ENCODE data around the gene AP1M2.

The AP1M2 gene

GRCh38 chr19:10568826-10569651 lies 18.1 kb downstream of the AP1M2 start, which contains the start of gene CDKN2D:
CDKN2D (minus strand) TSS chr19:10568979; CDS start chr19:10568653, 326 bp downstream.
- Histone ChIP-seq H3K9me3 (replicated peaks; ENCODE audit: low read length) (no peaks in the 10 kb centered on the region), H3K4me3 (ENCODE audit: low read length) (peak within 1 kb of the TSS; percentile 89), H3K27me3 (ENCODE audit: control insufficient read depth, insufficient read depth, low read length) (no peaks in the 10 kb centered on the region), H3K4me2 (ENCODE audit: low read length) (peak within 1 kb of the TSS; percentile 98), H3K9ac (ENCODE audit: low read depth, low read length) (peak within 1 kb of the TSS; percentile 84), H3K4me1 (ENCODE audit: control insufficient read depth, insufficient read depth, low read length) (peaks cover 31% of the 10 kb centered on the region), H3K36me3 (ENCODE audit: insufficient read depth, low read length) (no peaks in the 10 kb centered on the region)

GRCh38 chr19:10568062-10568825 lies 18.9 kb downstream of the AP1M2 start:
- H3K4me1 ChIP-seq (ENCODE audit: control insufficient read depth, insufficient read depth, low read length): peaks cover 31% of the 10 kb centered on the region
- no peaks in the 10 kb centered on the region for H3K36me3 ChIP-seq (ENCODE audit: insufficient read depth, low read length)
- H3K9ac ChIP-seq (ENCODE audit: low read depth, low read length): peak overlapping the region; percentile 78
- no peaks in the 10 kb centered on the region for H3K9me3 ChIP-seq (replicated peaks; ENCODE audit: low read length)
- no peaks in the 10 kb centered on the region for H3K27me3 ChIP-seq (ENCODE audit: control insufficient read depth, insufficient read depth, low read length)
- peak overlapping the region; percentile 87 for H3K4me2 ChIP-seq (ENCODE audit: low read length)
- H3K4me3 ChIP-seq (ENCODE audit: low read length): peak overlapping the region; percentile 89

- peaks cover 31% of the 10 kb centered on the region for H3K4me1 ChIP-seq (ENCODE audit: control insufficient read depth, insufficient read depth, low read length)
- H3K36me3 ChIP-seq (ENCODE audit: insufficient read depth, low read length): peaks cover 1% of the 10 kb centered on the region
- H3K4me3 ChIP-seq (ENCODE audit: low read length): peak overlapping the region; percentile 89
- H3K9me3 ChIP-seq (replicated peaks; ENCODE audit: low read length): no peaks in the 10 kb centered on the region
- no peaks in the 10 kb centered on the region for H3K27me3 ChIP-seq (ENCODE audit: control insufficient read depth, insufficient read depth, low read length)
- H3K4me2 ChIP-seq (ENCODE audit: low read length): peak overlapping the region; percentile 87
- peak overlapping the region; percentile 78 for H3K9ac ChIP-seq (ENCODE audit: low read depth, low read length)
These were observed 19.5 kb downstream of the AP1M2 start for GRCh38 chr19:10567656-10568055.

GRCh38 chr19:10566658-10567410 lies 20.3 kb downstream of the AP1M2 start:
- Histone ChIP-seq H3K27me3 (ENCODE audit: control insufficient read depth, insufficient read depth, low read length) (no peaks in the 10 kb centered on the region), H3K36me3 (ENCODE audit: insufficient read depth, low read length) (peaks cover 6% of the 10 kb centered on the region), H3K9ac (ENCODE audit: low read depth, low read length) (peak overlapping the region; percentile 70), H3K4me3 (ENCODE audit: low read length) (peak overlapping the region; percentile 98), H3K4me1 (ENCODE audit: control insufficient read depth, insufficient read depth, low read length) (peaks cover 31% of the 10 kb centered on the region), H3K9me3 (replicated peaks; ENCODE audit: low read length) (no peaks in the 10 kb centered on the region), H3K4me2 (ENCODE audit: low read length) (peak overlapping the region; percentile 87)

- no peaks in the 10 kb centered on the region for H3K9me3 ChIP-seq (replicated peaks; ENCODE audit: low read length)
- peak overlapping the region; percentile 98 for H3K4me3 ChIP-seq (ENCODE audit: low read length)
- no peaks in the 10 kb centered on the region for H3K27me3 ChIP-seq (ENCODE audit: control insufficient read depth, insufficient read depth, low read length)
- H3K9ac ChIP-seq (ENCODE audit: low read depth, low read length): peak overlapping the region; percentile 70
- peaks cover 6% of the 10 kb centered on the region for H3K36me3 ChIP-seq (ENCODE audit: insufficient read depth, low read length)
- H3K4me2 ChIP-seq (ENCODE audit: low read length): peak overlapping the region; percentile 87
- peaks cover 31% of the 10 kb centered on the region for H3K4me1 ChIP-seq (ENCODE audit: control insufficient read depth, insufficient read depth, low read length)
These were observed 20.8 kb downstream of the AP1M2 start for GRCh38 chr19:10566408-10566657.

- Histone ChIP-seq H3K4me1 (ENCODE audit: control insufficient read depth, insufficient read depth, low read length) (peaks cover 31% of the 10 kb centered on the region), H3K9ac (ENCODE audit: low read depth, low read length) (peak within 1 kb of the TSS; percentile 96), H3K27me3 (ENCODE audit: control insufficient read depth, insufficient read depth, low read length) (no peaks in the 10 kb centered on the region), H3K9me3 (replicated peaks; ENCODE audit: low read length) (no peaks in the 10 kb centered on the region), H3K4me3 (ENCODE audit: low read length) (peak within 1 kb of the TSS; percentile 98), H3K36me3 (ENCODE audit: insufficient read depth, low read length) (peaks cover 7% of the 10 kb centered on the region), H3K4me2 (ENCODE audit: low read length) (peak within 1 kb of the TSS; percentile 87)
These were observed 21.3 kb downstream of the AP1M2 start, which contains the start of gene KRI1 for GRCh38 chr19:10565567-10566407. KRI1 (minus strand) TSS chr19:10566010; CDS start chr19:10565999, 11 bp downstream.

- H3K9ac ChIP-seq (ENCODE audit: low read depth, low read length): peak overlapping the region; percentile 96
These were observed 22.0 kb downstream of the AP1M2 start for GRCh38 chr19:10565028-10565566.

GRCh38 chr19:10562609-10563008 lies 24.5 kb downstream of the AP1M2 start:
- Histone ChIP-seq H3K4me1 (ENCODE audit: control insufficient read depth, insufficient read depth, low read length) (peaks cover 24% of the 10 kb centered on the region), H3K9me3 (replicated peaks; ENCODE audit: low read length) (no peaks in the 10 kb centered on the region), H3K9ac (ENCODE audit: low read depth, low read length) (no peak overlapping the region), H3K4me2 (ENCODE audit: low read length) (no peak overlapping the region), H3K4me3 (ENCODE audit: low read length) (no peak overlapping the region), H3K27me3 (ENCODE audit: control insufficient read depth, insufficient read depth, low read length) (no peaks in the 10 kb centered on the region), H3K36me3 (ENCODE audit: insufficient read depth, low read length) (peaks cover 31% of the 10 kb centered on the region)

More at GRCh38 chr19:10565028-10565566, 22.0 kb downstream of the AP1M2 start:
- Histone ChIP-seq H3K9me3 (replicated peaks; ENCODE audit: low read length) (no peaks in the 10 kb centered on the region), H3K4me2 (ENCODE audit: low read length) (peak overlapping the region; percentile 87), H3K4me3 (ENCODE audit: low read length) (peak overlapping the region; percentile 98), H3K4me1 (ENCODE audit: control insufficient read depth, insufficient read depth, low read length) (peaks cover 31% of the 10 kb centered on the region), H3K27me3 (ENCODE audit: control insufficient read depth, insufficient read depth, low read length) (no peaks in the 10 kb centered on the region), H3K36me3 (ENCODE audit: insufficient read depth, low read length) (peaks cover 14% of the 10 kb centered on the region)

GRCh38 chr19:10560154-10560553 lies 27.0 kb downstream of the AP1M2 start:
- H3K27me3 ChIP-seq (ENCODE audit: control insufficient read depth, insufficient read depth, low read length): no peaks in the 10 kb centered on the region
- H3K9me3 ChIP-seq (replicated peaks; ENCODE audit: low read length): no peaks in the 10 kb centered on the region
- H3K4me1 ChIP-seq (ENCODE audit: control insufficient read depth, insufficient read depth, low read length): peaks cover 8% of the 10 kb centered on the region
- H3K9ac ChIP-seq (ENCODE audit: low read depth, low read length): no peak overlapping the region
- H3K4me2 ChIP-seq (ENCODE audit: low read length): no peak overlapping the region
- peaks cover 44% of the 10 kb centered on the region for H3K36me3 ChIP-seq (ENCODE audit: insufficient read depth, low read length)
- no peak overlapping the region for H3K4me3 ChIP-seq (ENCODE audit: low read length)

- Histone ChIP-seq H3K4me2 (ENCODE audit: low read length) (no peak overlapping the region), H3K27me3 (ENCODE audit: control insufficient read depth, insufficient read depth, low read length) (no peaks in the 10 kb centered on the region), H3K4me1 (ENCODE audit: control insufficient read depth, insufficient read depth, low read length) (no peaks in the 10 kb centered on the region), H3K4me3 (ENCODE audit: low read length) (no peak overlapping the region), H3K36me3 (ENCODE audit: insufficient read depth, low read length) (peaks cover 68% of the 10 kb centered on the region), H3K9ac (ENCODE audit: low read depth, low read length) (no peak overlapping the region), H3K9me3 (replicated peaks; ENCODE audit: low read length) (no peaks in the 10 kb centered on the region)
These were observed 29.4 kb downstream of the AP1M2 start for GRCh38 chr19:10557603-10558197.

All from skeletal muscle satellite cell (primary cell).